HCT116 (cell line): Measurements from ENCODE around the gene MAPK1. TPM values are rescaled to one million over a fixed set of nuclear protein-coding genes. Genes with fewer than 3 reads are reported as not detected.

Experiments
- ATAC-seq: fragments of 200-7000 bp; cut with Tn5 transposase; 2 replicates; pipeline ENCODE4 v1.9.1; 2020; ENCODE audit warnings: mild to moderate bottlenecking, moderate library complexity
- BruUV-seq: library from RNA; stranded (reverse); fragments of 400-500 nt; replicated peaks from 2 replicates; lab custom pipeline; 2021; lab: Mats Ljungman, UMichigan
- CTCF ChIA-PET: fragments of 300-600 bp; sonication (Branson Sonifier 250); formaldehyde crosslinking; loops from one replicate; lab custom pipeline; 2021; ENCODE audit warnings: antibody characterized with exemption; lab: Charles Lee
- POLR2A ChIA-PET: fragments of 300-600, 350-600 bp; sonication (Branson Sonifier 250); formaldehyde crosslinking; loops from one replicate; lab custom pipeline; 2021; ENCODE audit warnings: antibody characterized with exemption; lab: Charles Lee
- RAD21 ChIA-PET, 2 experiments: fragments of 300-600 bp; sonication (Branson Sonifier 250); formaldehyde crosslinking; loops; one replicate each; lab custom pipeline; 2023; ENCODE audit warnings: low total read pairs in 2 of 2; ENCODE audit not compliant: uncharacterized antibody in 2 of 2, unreplicated experiment in 2 of 2, low non-redundant PET in 1 of 2; lab: Charles Lee
- DNase-seq: peaks from one replicate; pipeline ENCODE4 v3.0.0-alpha.2; 2010; ENCODE audit warnings: low read depth, low spot score
- H2AFZ ChIP-seq: fragments of 200-600 bp; shearing (Covaris generic), sonication (generic); 2 replicates; pipeline ENCODE4 v1.6.1; 2017; ENCODE audit warnings: low read depth, mixed run types, mixed read lengths, antibody characterized with exemption, low read length; ENCODE audit not compliant: poor library complexity, severe bottlenecking
- H3K27ac ChIP-seq: 2 replicates; pipeline ENCODE4 v1.5.1; 2012; ENCODE audit warnings: low read depth, low read length
- H3K27me3 ChIP-seq: fragments of 200-600 bp; sonication (generic); 2 replicates; pipeline ENCODE4 v1.6.1; 2016; ENCODE audit warnings: mixed run types, low read length, mixed read lengths; ENCODE audit not compliant: insufficient read depth
- H3K36me3 ChIP-seq, 2 experiments: fragments of 200-500 bp in 1 of 2; fragments of 200-600 bp in 1 of 2; sonication (Bioruptor generic) in 1 of 2; sonication (generic) in 1 of 2; 2 replicates each; pipeline versions ENCODE4 v1.5.1 to v1.6.1; 2014 to 2016; ENCODE audit warnings: low read length in 2 of 2, inconsistent platforms in 1 of 2, mixed read lengths in 1 of 2, mixed run types in 1 of 2; ENCODE audit not compliant: insufficient read depth in 2 of 2, control insufficient read depth in 1 of 2
- H3K4me1 ChIP-seq, 2 experiments: fragments of 200-600 bp in 1 of 2; sonication (generic) in 1 of 2; 2 replicates each; pipeline versions ENCODE4 v1.5.1 to v1.6.1; 2012 to 2017; ENCODE audit warnings: low read length in 2 of 2, inconsistent platforms in 1 of 2, mild to moderate bottlenecking in 1 of 2, mixed read lengths in 1 of 2, mixed run types in 1 of 2, moderate library complexity in 1 of 2; ENCODE audit not compliant: insufficient read depth in 2 of 2, control insufficient read depth in 1 of 2
- H3K4me2 ChIP-seq: fragments of 200-600 bp; sonication (generic); 2 replicates; pipeline ENCODE4 v1.6.1; 2017; ENCODE audit warnings: mixed run types, low read length, mixed read lengths
- H3K4me3 ChIP-seq, 2 experiments: fragments of 200-600 bp in 1 of 2; sonication (generic) in 1 of 2; replicated peaks in 1 of 2; 2 replicates each; pipeline ENCODE4 v1.5.1; 2011 to 2016; ENCODE audit warnings: low read length in 2 of 2, control low read depth in 1 of 2, low read depth in 1 of 2, mild to moderate bottlenecking in 1 of 2, mixed read lengths in 1 of 2, mixed run types in 1 of 2
- H3K79me2 ChIP-seq: fragments of 200-600 bp; sonication (generic); 2 replicates; pipeline ENCODE4 v1.6.1; 2017; ENCODE audit warnings: mild to moderate bottlenecking, mixed run types, low read length, moderate library complexity, mixed read lengths; ENCODE audit not compliant: insufficient read depth
- H3K9ac ChIP-seq: fragments of 200-600 bp; sonication (generic); 2 replicates; pipeline ENCODE4 v1.6.1; 2016; ENCODE audit warnings: low read length, mixed read lengths
- H3K9me2 ChIP-seq: fragments of 200-600 bp; sonication (generic), shearing (Covaris generic); 2 replicates; pipeline ENCODE4 v1.6.1; 2017; ENCODE audit warnings: mixed run types, mild to moderate bottlenecking, moderate library complexity; ENCODE audit not compliant: insufficient read depth
- H3K9me3 ChIP-seq, 2 experiments: fragments of 200-500 bp in 1 of 2; fragments of 200-600 bp in 1 of 2; sonication (Bioruptor generic) in 1 of 2; sonication (generic) in 1 of 2; 2 replicates each; pipeline ENCODE4 v1.6.1; 2014 to 2017; ENCODE audit warnings: low read length in 2 of 2, mixed read lengths in 2 of 2, inconsistent platforms in 1 of 2, low read depth in 1 of 2, mild to moderate bottlenecking in 1 of 2, mixed run types in 1 of 2, moderate library complexity in 1 of 2; ENCODE audit not compliant: control insufficient read depth in 1 of 2, insufficient read depth in 1 of 2
- H4K20me1 ChIP-seq: fragments of 200-600 bp; sonication (generic), shearing (Covaris generic); 2 replicates; pipeline ENCODE4 v1.6.1; 2017; ENCODE audit warnings: mixed run types, mild to moderate bottlenecking, moderate library complexity; ENCODE audit not compliant: insufficient read depth
- CBX3 ChIP-seq: IDR thresholded peaks from 2 replicates; pipeline ENCODE4 v1.6.1; 2012; ENCODE audit warnings: low read depth
- EGR1 ChIP-seq: IDR thresholded peaks from 2 replicates; pipeline ENCODE4 v1.6.1; 2012; ENCODE audit warnings: low read depth
- ELF1 ChIP-seq: IDR thresholded peaks from 2 replicates; pipeline ENCODE4 v1.6.1; 2012; ENCODE audit warnings: low read depth, borderline replicate concordance
- EZH2 ChIP-seq: fragments of 200-600 bp; sonication (generic); IDR thresholded peaks from 2 replicates; pipeline ENCODE4 v1.6.1; 2017; ENCODE audit warnings: antibody characterized with exemption, mixed run types
- EZH2phosphoT487 ChIP-seq: fragments of 200-600 bp; IDR thresholded peaks from 2 replicates; pipeline ENCODE4 v1.6.1; 2018; ENCODE audit warnings: antibody characterized with exemption, borderline replicate concordance
- FOSL1 ChIP-seq: IDR thresholded peaks from 2 replicates; pipeline ENCODE4 v1.6.1; 2012; ENCODE audit warnings: low read depth
- JUND ChIP-seq: IDR thresholded peaks from 2 replicates; pipeline ENCODE4 v1.6.1; 2012
- POLR2A ChIP-seq: IDR thresholded peaks from 2 replicates; pipeline ENCODE4 v1.7.0; 2011; ENCODE audit warnings: borderline replicate concordance; ENCODE audit not compliant: insufficient read depth, insufficient read length; ENCODE audit errors: extremely low read depth
- SIN3A ChIP-seq: IDR thresholded peaks from 2 replicates; pipeline ENCODE4 v1.6.1; 2012; ENCODE audit warnings: low read depth
- SP1 ChIP-seq: IDR thresholded peaks from 2 replicates; pipeline ENCODE4 v1.6.1; 2012; ENCODE audit warnings: low read depth
- SRF ChIP-seq: IDR thresholded peaks from 2 replicates; pipeline ENCODE4 v1.6.1; 2012; ENCODE audit warnings: low read depth
- TCF7L2 ChIP-seq: IDR thresholded peaks from 2 replicates; pipeline ENCODE4 v1.7.0; 2011; ENCODE audit warnings: borderline replicate concordance, inconsistent platforms; ENCODE audit not compliant: insufficient read depth, insufficient read length; ENCODE audit errors: extremely low read depth
- YY1 ChIP-seq: IDR thresholded peaks from 2 replicates; pipeline ENCODE4 v1.6.1; 2011; ENCODE audit warnings: low read length, low read depth, moderate library complexity, mild to moderate bottlenecking; ENCODE audit not compliant: insufficient replicate concordance; ENCODE audit errors: extremely low read depth
- ZNF274 ChIP-seq: fragments of 200-500 bp; sonication (Bioruptor generic); IDR thresholded peaks from 2 replicates; pipeline ENCODE4 v1.6.1; 2014; ENCODE audit warnings: mild to moderate bottlenecking, low read depth, low read length, inconsistent platforms
- intact Hi-C: fragments of 100-400 bp; cut with micrococcal nuclease; formaldehyde crosslinking; loops from 2 replicates; pipeline ENCODE4 v1.10.0; 2022
- total RNA-seq: library from RNA; stranded (reverse); gene quantifications from one replicate; pipeline ENCODE4 v1.2.1, GENCODE V29; 2021; ENCODE audit not compliant: unreplicated experiment
- TF ChIP-seq, protein P1 (sequence below): IDR thresholded peaks from 2 replicates; pipeline ENCODE4 v1.6.1; 2012
- TF ChIP-seq, protein P2 (sequence below): IDR thresholded peaks from 2 replicates; pipeline ENCODE4 v1.6.1; 2012

The MAPK1 gene
- total RNA-seq, 1 experiment from 2014 or later = 137 TPM

DNA sequence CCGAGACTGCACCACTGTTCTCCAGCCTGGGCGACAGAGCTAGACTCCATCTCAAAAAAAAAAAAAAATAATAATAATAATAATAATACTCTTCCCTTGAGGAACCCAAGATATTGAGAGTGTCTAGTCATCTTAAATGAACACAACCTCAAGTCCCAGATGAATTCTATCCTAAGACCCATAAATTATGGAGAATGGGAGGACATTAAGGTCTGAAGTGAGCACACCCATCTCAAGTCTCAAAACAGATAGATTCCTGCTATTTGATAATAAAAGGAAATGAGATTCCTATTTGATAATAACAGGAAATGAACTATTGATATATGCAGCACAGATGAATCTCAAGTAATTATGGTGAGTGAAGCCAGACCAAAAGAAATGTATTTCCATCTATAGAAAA lies 51.5 kb downstream of the MAPK1 start:
- Histone ChIP-seq H4K20me1 (no peaks in the 10 kb centered on the region; the same call in 1 of the 2 replicates), H3K27ac (no peak overlapping the region), H3K9me2 (no peaks in the 10 kb centered on the region), H2AFZ (no peak overlapping the region), H3K9me3 (no peaks in the 10 kb centered on the region), H3K36me3 (no peaks in the 10 kb centered on the region), H3K4me1 (peaks cover 7 to 9% of the 10 kb centered on the region in 2 experiments; a peak in 3 of 4 replicates), H3K79me2 (peaks cover 96% of the 10 kb centered on the region), H3K27me3 (no peaks in the 10 kb centered on the region)
- intact Hi-C loops = no loop called here
- DNase-seq (no peak), ATAC-seq (no peak)
- ChIA-PET CTCF (no interaction called here), POLR2A (no interaction called here), RAD21 (no interaction called here)
- TF ChIP-seq ELF1 (no peak), POLR2A (no peak), YY1 (no peak), JUND (no peak), TCF7L2 (no peak), EGR1 (no peak), FOSL1 (no peak), CBX3 (no peak), SRF (no peak), SP1 (no peak), SIN3A (no peak), EZH2 (no peak), EZH2phosphoT487 (no peak), ZNF274 (no peak)
- TF ChIP-seq, protein P1, sequence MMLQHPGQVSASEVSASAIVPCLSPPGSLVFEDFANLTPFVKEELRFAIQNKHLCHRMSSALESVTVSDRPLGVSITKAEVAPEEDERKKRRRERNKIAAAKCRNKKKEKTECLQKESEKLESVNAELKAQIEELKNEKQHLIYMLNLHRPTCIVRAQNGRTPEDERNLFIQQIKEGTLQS = no peak
- TF ChIP-seq, protein P2, sequence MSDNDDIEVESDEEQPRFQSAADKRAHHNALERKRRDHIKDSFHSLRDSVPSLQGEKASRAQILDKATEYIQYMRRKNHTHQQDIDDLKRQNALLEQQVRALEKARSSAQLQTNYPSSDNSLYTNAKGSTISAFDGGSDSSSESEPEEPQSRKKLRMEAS = no peak
- TF ChIP-seq, all 23 proteins: peak for 0
- no peak overlapping the region for H3K9ac ChIP-seq
- no peak overlapping the region for H3K4me2 ChIP-seq
- no TSS peak for BruUV-seq
- no peak overlapping the region for H3K4me3 ChIP-seq
